ENCODE results near the gene PSMB5. TPM values are rescaled to one million over a fixed set of nuclear protein-coding genes. Genes with fewer than 3 reads are reported as not detected.

PSMB5 gene
- total and polyA plus RNA-seq, 2 of the 13 experiments (the other 11 are each of a cell fraction or from before 2014, with no cell fraction given): 705 to 871 TPM

- in situ Hi-C loops (cut with HindIII; ENCODE audit: extremely low pct_ligation_motif_present, low pct_unique_long_range_greater_than_20kb): no loop called here
- FAIRE-seq (peak; percentile 95), ATAC-seq (peak; percentile 61), DNase-seq (ENCODE audit: low spot score) (peak; percentile 100)
- H3K4me3 ChIP-seq (replicated peaks in 1 of 3; ENCODE audit: insufficient read depth in 1 of 3, low read depth in 2 of 3, low read length in 3 of 3): peak overlapping the region; percentile 86 to 98 (median 89)
- peak overlapping the region; percentile 98 for H3K4me2 ChIP-seq (ENCODE audit: low read depth, low read length)
- peaks cover 83% of the 10 kb centered on the region for H3K79me2 ChIP-seq (ENCODE audit: insufficient read depth, low read length)
- 6% methylated on average over 8 of the region's 8 CpGs for WGBS (ENCODE audit: low lambda C conversion rate)
- H3K9ac ChIP-seq (ENCODE audit: insufficient read depth, low read depth, low read length): peak overlapping the region; percentile 93
- peaks cover 13% of the 10 kb centered on the region for H4K20me1 ChIP-seq (ENCODE audit: insufficient read depth, low read length)
- no peaks in the 10 kb centered on the region; a peak in 1 of 5 replicates for H3K27me3 ChIP-seq (ENCODE audit: control insufficient read depth in 1 of 2, insufficient read depth in 2 of 2, low read length in 2 of 2)
- no peaks in the 10 kb centered on the region for H3K9me3 ChIP-seq (ENCODE audit: low read length)
- H3K27ac ChIP-seq (ENCODE audit: extremely low read length, insufficient read depth, low read length): peak overlapping the region; percentile 97
- H3K4me1 ChIP-seq (ENCODE audit: insufficient read depth, low read length): peaks cover 76% of the 10 kb centered on the region
- ChIA-PET POLR2A (interaction anchor here (0.6 to 26.8 kb wide), 61 partner anchors 1 to 1452 kb away, joined by 3 to 1670 read pairs (median 6); partner anchors contain the start of genes ACIN1, AJUBA, BCL2L2 and C14orf119), CTCF (ENCODE audit: low intra/inter-chr PET ratio, low total read pairs) (no interaction called here)
- H2AFZ ChIP-seq (ENCODE audit: low read length): no peak overlapping the region
- TSS peak; percentile 26 for BruUV-seq (replicated peaks)
- intact Hi-C loops (cut with micrococcal nuclease; ENCODE audit: unreplicated experiment): loop anchor here (2.0 kb wide), 1 partner anchor 49 kb away; the partner anchor contains the start of gene PRMT5
- H3K36me3 ChIP-seq (replicated peaks in 1 of 2; ENCODE audit: control insufficient read depth in 1 of 2, insufficient read depth in 2 of 2, low read length in 2 of 2): peaks cover 27 to 45% of the 10 kb centered on the region in 2 experiments
- no peak for TF ChIP-seq ZFP36 (IDR thresholded peaks at IDR 0.05; ENCODE audit: borderline replicate concordance, low read depth, low read length, partially characterized antibody)
- TF ChIP-seq SMYD3 (CRISPR knock-in tag; IDR thresholded peaks at IDR 0.05): no peak
- TF ChIP-seq RARG (CRISPR knock-in tag; IDR thresholded peaks at IDR 0.05; ENCODE audit: low read depth): no peak
- TF ChIP-seq ZNF142 (CRISPR knock-in tag; IDR thresholded peaks at IDR 0.05): no peak
- TF ChIP-seq MEIS2 (CRISPR knock-in tag; IDR thresholded peaks at IDR 0.05): no peak
- TF ChIP-seq DMTF1 (CRISPR knock-in tag; IDR thresholded peaks at IDR 0.05): no peak
- peak; percentile 73; the same call in 1 of the 2 replicates for TF ChIP-seq ZBTB8A (CRISPR knock-in tag; IDR thresholded peaks at IDR 0.05; ENCODE audit: borderline replicate concordance, low read depth)
- no peak for TF ChIP-seq ZNF720 (CRISPR knock-in tag; IDR thresholded peaks at IDR 0.05)
- no peak for TF ChIP-seq CENPT (CRISPR knock-in tag; IDR thresholded peaks at IDR 0.05; ENCODE audit: low read depth)
- TF ChIP-seq HOXA7 (CRISPR knock-in tag; IDR thresholded peaks at IDR 0.05): no peak
- peak; percentile 99 for TF ChIP-seq PCBP1 (IDR thresholded peaks at IDR 0.05; ENCODE audit: borderline replicate concordance, low read depth, low read length)
- peak; percentile 92; the same call in 1 of the 2 replicates for TF ChIP-seq MEF2D (CRISPR knock-in tag; IDR thresholded peaks at IDR 0.05)
- peak; percentile 99 for TF ChIP-seq ZNF788 (CRISPR knock-in tag; IDR thresholded peaks at IDR 0.05; ENCODE audit: borderline replicate concordance)
Measured at GRCh38 chr14:22977684-22978486, 56.8 kb downstream of the PSMB5 start.
